ENCODE data around the gene PTBP2.

Gene PTBP2

GRCh38 chr1:96722161-96722922, 758 bp downstream of the PTBP2 start:
- H3K9me3 ChIP-seq (ENCODE audit: insufficient read depth, low read depth, low read length): no peaks in the 10 kb centered on the region
- peak overlapping the region; percentile 98 for H3K4ac ChIP-seq (ENCODE audit: low read depth, low read length)
- peak overlapping the region; percentile 93 for H2BK5ac ChIP-seq (ENCODE audit: low read depth, low read length, poor library complexity)
- peak overlapping the region; percentile 96 for H4K91ac ChIP-seq (ENCODE audit: low read depth, low read length)
- H3K23ac ChIP-seq (ENCODE audit: low read length): no peak overlapping the region
- H3K79me1 ChIP-seq (ENCODE audit: low read length): peaks cover 13% of the 10 kb centered on the region
- H3K4me3 ChIP-seq (ENCODE audit: low read depth, low read length): peak overlapping the region; percentile 85
- H3K9ac ChIP-seq (ENCODE audit: low read length): peak overlapping the region; percentile 82
- H2AK5ac ChIP-seq (ENCODE audit: low read length): peak overlapping the region; percentile 85
- peaks cover 4 to 14% of the 10 kb centered on the region in 2 experiments for H3K36me3 ChIP-seq (ENCODE audit: control insufficient read depth in 1 of 2, insufficient read depth in 2 of 2, low read length in 2 of 2)
- H3K4me1 ChIP-seq (ENCODE audit: control insufficient read depth in 1 of 2, insufficient read depth in 2 of 2, low read length in 2 of 2): no peaks in the 10 kb centered on the region
- H2BK120ac ChIP-seq (ENCODE audit: insufficient read depth, low read length, poor library complexity): peak overlapping the region; percentile 92
- H3K14ac ChIP-seq (ENCODE audit: low read length): peak overlapping the region; percentile 96
- DNase-seq: peak; percentile 2 to 30
- no peak overlapping the region for H2BK12ac ChIP-seq (ENCODE audit: low read length)
- no CpG with 5 or more reads among the region's 29 CpGs for WGBS (ENCODE audit: extremely low coverage, insufficient coverage, insufficient read length)
- H3K27me3 ChIP-seq (ENCODE audit: insufficient read depth, low read length): no peaks in the 10 kb centered on the region
- H2AFZ ChIP-seq (ENCODE audit: insufficient read depth, low read length, poor library complexity): peak overlapping the region; percentile 77
- H3K18ac ChIP-seq (ENCODE audit: low read length): peak overlapping the region; percentile 98
- H4K8ac ChIP-seq (ENCODE audit: low read depth, low read length): peak overlapping the region; percentile 94
- peak overlapping the region; percentile 95 for H4K12ac ChIP-seq (ENCODE audit: low read depth, low read length)
- H3K27ac ChIP-seq (ENCODE audit: low read depth, low read length): peak overlapping the region; percentile 90
- peaks cover 11% of the 10 kb centered on the region for H3K79me2 ChIP-seq (ENCODE audit: control insufficient read depth, insufficient read depth, low read length, poor library complexity)
- peak overlapping the region; percentile 55 for H3K4me2 ChIP-seq (ENCODE audit: low read length)

DNA sequence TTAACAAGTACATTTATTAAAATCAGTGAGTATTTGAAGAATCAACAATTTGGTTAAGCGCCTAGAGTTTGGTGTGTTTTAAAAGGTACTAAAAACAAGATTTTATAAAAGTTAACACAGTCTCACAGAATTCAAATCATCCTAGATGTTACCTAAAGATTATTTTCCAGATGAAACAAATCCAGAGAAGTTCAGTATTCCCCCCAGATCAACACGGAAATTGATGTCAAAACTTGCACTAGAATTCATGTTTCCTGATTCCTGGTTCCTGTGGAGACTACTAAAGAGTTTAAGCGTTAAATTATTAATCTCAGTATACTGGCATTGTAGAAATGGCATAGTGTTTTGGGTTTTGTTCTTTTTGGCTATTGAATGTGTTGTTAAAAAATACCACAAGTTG, 1.4 kb downstream of the PTBP2 start:
- no peak overlapping the region for H2AFZ ChIP-seq (ENCODE audit: insufficient read depth, low read length, poor library complexity)
- H3K18ac ChIP-seq (ENCODE audit: low read length): no peak overlapping the region
- peak overlapping the region; percentile 55 for H3K4me2 ChIP-seq (ENCODE audit: low read length)
- H3K9me3 ChIP-seq (ENCODE audit: insufficient read depth, low read depth, low read length): no peaks in the 10 kb centered on the region
- no peak overlapping the region for H3K9ac ChIP-seq (ENCODE audit: low read length)
- H3K79me1 ChIP-seq (ENCODE audit: low read length): peaks cover 13% of the 10 kb centered on the region
- no peak overlapping the region for H3K23ac ChIP-seq (ENCODE audit: low read length)
- H4K12ac ChIP-seq (ENCODE audit: low read depth, low read length): no peak overlapping the region
- H2BK120ac ChIP-seq (ENCODE audit: insufficient read depth, low read length, poor library complexity): no peak overlapping the region
- H3K4me3 ChIP-seq (ENCODE audit: low read depth, low read length): no peak overlapping the region
- H2BK12ac ChIP-seq (ENCODE audit: low read length): no peak overlapping the region
- no peak overlapping the region for H2AK5ac ChIP-seq (ENCODE audit: low read length)
- no peak overlapping the region for H3K27ac ChIP-seq (ENCODE audit: low read depth, low read length)
- no peak overlapping the region for H3K14ac ChIP-seq (ENCODE audit: low read length)
- no peak overlapping the region for H4K8ac ChIP-seq (ENCODE audit: low read depth, low read length)
- no CpG with 5 or more reads among the region's 3 CpGs for whole genome bisulfite sequencing (ENCODE audit: extremely low coverage, insufficient coverage, insufficient read length)
- peaks cover 11% of the 10 kb centered on the region for H3K79me2 ChIP-seq (ENCODE audit: control insufficient read depth, insufficient read depth, low read length, poor library complexity)
- peaks cover 4 to 14% of the 10 kb centered on the region in 2 experiments for H3K36me3 ChIP-seq (ENCODE audit: control insufficient read depth in 1 of 2, insufficient read depth in 2 of 2, low read length in 2 of 2)
- no peak for DNase-seq
- H4K91ac ChIP-seq (ENCODE audit: low read depth, low read length): no peak overlapping the region
- no peaks in the 10 kb centered on the region for H3K4me1 ChIP-seq (ENCODE audit: control insufficient read depth in 1 of 2, insufficient read depth in 2 of 2, low read length in 2 of 2)
- no peaks in the 10 kb centered on the region for H3K27me3 ChIP-seq (ENCODE audit: insufficient read depth, low read length)
- H2BK5ac ChIP-seq (ENCODE audit: low read depth, low read length, poor library complexity): no peak overlapping the region
- H3K4ac ChIP-seq (ENCODE audit: low read depth, low read length): no peak overlapping the region

GRCh38 chr1:96723377-96723776, 1.8 kb downstream of the PTBP2 start:
- WGBS (ENCODE audit: extremely low coverage, insufficient coverage, insufficient read length): no CpG with 5 or more reads among the region's 4 CpGs
- Histone ChIP-seq H3K4me2 (ENCODE audit: low read length) (peak overlapping the region; percentile 41), H2AFZ (ENCODE audit: insufficient read depth, low read length, poor library complexity) (no peak overlapping the region)

GRCh38 chr1:96723936-96724335, 2.4 kb downstream of the PTBP2 start:
- H3K27ac ChIP-seq (ENCODE audit: low read depth, low read length): no peak overlapping the region
- no peak overlapping the region for H3K4me2 ChIP-seq (ENCODE audit: low read length)
- no peak overlapping the region for H2AFZ ChIP-seq (ENCODE audit: insufficient read depth, low read length, poor library complexity)
- H3K36me3 ChIP-seq (ENCODE audit: control insufficient read depth in 1 of 2, insufficient read depth in 2 of 2, low read length in 2 of 2): peaks cover 5 to 14% of the 10 kb centered on the region in 2 experiments
- H2BK5ac ChIP-seq (ENCODE audit: low read depth, low read length, poor library complexity): no peak overlapping the region
- no peak overlapping the region for H2AK5ac ChIP-seq (ENCODE audit: low read length)
- peaks cover 13% of the 10 kb centered on the region for H3K79me1 ChIP-seq (ENCODE audit: low read length)
- no peak overlapping the region for H3K14ac ChIP-seq (ENCODE audit: low read length)
- peaks cover 12% of the 10 kb centered on the region for H3K79me2 ChIP-seq (ENCODE audit: control insufficient read depth, insufficient read depth, low read length, poor library complexity)
- no peak overlapping the region for H3K4me3 ChIP-seq (ENCODE audit: low read depth, low read length)
- H3K4ac ChIP-seq (ENCODE audit: low read depth, low read length): peak overlapping the region; percentile 79
- no peak overlapping the region for H4K12ac ChIP-seq (ENCODE audit: low read depth, low read length)
- no peak overlapping the region for H2BK12ac ChIP-seq (ENCODE audit: low read length)
- H3K27me3 ChIP-seq (ENCODE audit: insufficient read depth, low read length): no peaks in the 10 kb centered on the region
- no CpG with 5 or more reads among the region's 3 CpGs for WGBS (ENCODE audit: extremely low coverage, insufficient coverage, insufficient read length)
- no peak overlapping the region for H3K9ac ChIP-seq (ENCODE audit: low read length)
- no peak overlapping the region for H3K18ac ChIP-seq (ENCODE audit: low read length)
- H3K9me3 ChIP-seq (ENCODE audit: insufficient read depth, low read depth, low read length): no peaks in the 10 kb centered on the region
- H2BK120ac ChIP-seq (ENCODE audit: insufficient read depth, low read length, poor library complexity): no peak overlapping the region
- no peak overlapping the region for H4K91ac ChIP-seq (ENCODE audit: low read depth, low read length)
- H3K4me1 ChIP-seq (ENCODE audit: control insufficient read depth in 1 of 2, insufficient read depth in 2 of 2, low read length in 2 of 2): no peaks in the 10 kb centered on the region
- H4K8ac ChIP-seq (ENCODE audit: low read depth, low read length): no peak overlapping the region
- no peak overlapping the region for H3K23ac ChIP-seq (ENCODE audit: low read length)
- DNase-seq: no peak

More at GRCh38 chr1:96723377-96723776, 1.8 kb downstream of the PTBP2 start:
- Histone ChIP-seq H4K8ac (ENCODE audit: low read depth, low read length) (no peak overlapping the region), H3K79me2 (ENCODE audit: control insufficient read depth, insufficient read depth, low read length, poor library complexity) (peaks cover 11% of the 10 kb centered on the region), H2AK5ac (ENCODE audit: low read length) (no peak overlapping the region), H3K79me1 (ENCODE audit: low read length) (peaks cover 13% of the 10 kb centered on the region), H3K18ac (ENCODE audit: low read length) (no peak overlapping the region), H3K27me3 (ENCODE audit: insufficient read depth, low read length) (no peaks in the 10 kb centered on the region), H3K9ac (ENCODE audit: low read length) (no peak overlapping the region), H2BK5ac (ENCODE audit: low read depth, low read length, poor library complexity) (no peak overlapping the region), H3K23ac (ENCODE audit: low read length) (no peak overlapping the region), H3K4me1 (ENCODE audit: control insufficient read depth in 1 of 2, insufficient read depth in 2 of 2, low read length in 2 of 2) (no peaks in the 10 kb centered on the region), H2BK12ac (ENCODE audit: low read length) (no peak overlapping the region), H3K9me3 (ENCODE audit: insufficient read depth, low read depth, low read length) (no peaks in the 10 kb centered on the region), H3K4ac (ENCODE audit: low read depth, low read length) (no peak overlapping the region), H3K36me3 (ENCODE audit: control insufficient read depth in 1 of 2, insufficient read depth in 2 of 2, low read length in 2 of 2) (peaks cover 4 to 14% of the 10 kb centered on the region in 2 experiments), H3K14ac (ENCODE audit: low read length) (no peak overlapping the region), H3K27ac (ENCODE audit: low read depth, low read length) (no peak overlapping the region), H2BK120ac (ENCODE audit: insufficient read depth, low read length, poor library complexity) (no peak overlapping the region), H4K91ac (ENCODE audit: low read depth, low read length) (no peak overlapping the region), H4K12ac (ENCODE audit: low read depth, low read length) (no peak overlapping the region), H3K4me3 (ENCODE audit: low read depth, low read length) (no peak overlapping the region)
- DNase-seq: no peak

Data from trophoblast cell (in vitro differentiated cells and primary cell).